Right forelimb (tissue), 1 donor: ENCODE measurements around the gene ATIC.

Experiments used
- DNase-seq: peaks from one replicate; pipeline ENCODE4 v3.0.0-alpha.2; 2018

The ATIC gene

GRCh38 chr2:215377283-215377682 is 65.4 kb downstream of the ATIC start:
- DNase-seq = no peak

- no peak for DNase-seq
Measured at GRCh38 chr2:215378045-215378444, 66.2 kb downstream of the ATIC start.

- DNase-seq = no peak
Measured at GRCh38 chr2:215379039-215379438, 67.2 kb downstream of the ATIC start.

- no peak for DNase-seq
Measured at GRCh38 chr2:215379948-215380347, 68.1 kb downstream of the ATIC start.

GRCh38 chr2:215380699-215381098 is 68.8 kb downstream of the ATIC start:
- no peak for DNase-seq

- no peak for DNase-seq
Measured at GRCh38 chr2:215382011-215382410, 70.2 kb downstream of the ATIC start.

- DNase-seq = no peak
Measured at GRCh38 chr2:215382480-215382879, 70.6 kb downstream of the ATIC start.

- DNase-seq = no peak
Measured at GRCh38 chr2:215383652-215384279, 71.9 kb downstream of the ATIC start.

GRCh38 chr2:215384710-215385109 is 72.9 kb downstream of the ATIC start:
- no peak for DNase-seq

GRCh38 chr2:215386566-215386965 is 74.7 kb downstream of the ATIC start:
- DNase-seq = no peak

GRCh38 chr2:215388002-215388728 is 76.3 kb downstream of the ATIC start:
- DNase-seq = no peak

GRCh38 chr2:215390550-215390913 is 78.7 kb downstream of the ATIC start:
- no peak for DNase-seq

GRCh38 chr2:215391531-215391930 is 79.7 kb downstream of the ATIC start:
- no peak for DNase-seq

- DNase-seq = no peak
Measured at GRCh38 chr2:215392164-215392563, 80.3 kb downstream of the ATIC start.

- DNase-seq = no peak
Measured at GRCh38 chr2:215392687-215393270, 80.9 kb downstream of the ATIC start.

- DNase-seq = no peak
Measured at GRCh38 chr2:215394102-215394805, 82.4 kb downstream of the ATIC start.

GRCh38 chr2:215395687-215396460 is 84.0 kb downstream of the ATIC start:
- no peak for DNase-seq

GRCh38 chr2:215396595-215397313 is 84.9 kb downstream of the ATIC start:
- no peak for DNase-seq

- no peak for DNase-seq
Measured at GRCh38 chr2:215397632-215398341, 85.9 kb downstream of the ATIC start.

GRCh38 chr2:215399067-215399716 is 87.3 kb downstream of the ATIC start:
- no peak for DNase-seq
